H4 (cell line): ENCODE measurements around the gene SRGAP3. TPM values are rescaled to one million over a fixed set of nuclear protein-coding genes. Genes with fewer than 3 reads are reported as not detected.

ENCODE experiments used
- DNase-seq: peaks from one replicate; pipeline ENCODE4 v3.0.0-alpha.2; 2015; ENCODE audit warnings: low spot score
- total RNA-seq: library from RNA; depleted of rRNA; stranded (reverse); fragments of >200 nt; shearing (Covaris generic); gene quantifications from 2 replicates; pipeline ENCODE4 v1.2.3, GENCODE V29; 2014

Gene SRGAP3
- total RNA-seq, 1 experiment from 2014 or later, result 1.8 TPM

GRCh38 chr3:9146367-9147071 is 102.9 kb downstream of the SRGAP3 start:
- DNase-seq, result no peak

GRCh38 chr3:9143184-9143583 is 106.3 kb downstream of the SRGAP3 start:
- DNase-seq, result no peak

- no peak for DNase-seq
Measured at GRCh38 chr3:9142362-9142761, 107.1 kb downstream of the SRGAP3 start.

GRCh38 chr3:9141928-9142289 is 107.5 kb downstream of the SRGAP3 start:
- DNase-seq, result no peak

GRCh38 chr3:9139366-9139765 is 110.1 kb downstream of the SRGAP3 start:
- DNase-seq, result no peak

GRCh38 chr3:9137676-9138075 is 111.8 kb downstream of the SRGAP3 start:
- no peak for DNase-seq

GRCh38 chr3:9136746-9137465 is 112.5 kb downstream of the SRGAP3 start:
- no peak for DNase-seq

GRCh38 chr3:9135930-9136525 is 113.4 kb downstream of the SRGAP3 start:
- no peak for DNase-seq

- DNase-seq, result no peak
Measured at GRCh38 chr3:9135526-9135925, 113.9 kb downstream of the SRGAP3 start.

- no peak for DNase-seq
Measured at GRCh38 chr3:9133656-9134055, 115.8 kb downstream of the SRGAP3 start.

- no peak for DNase-seq
Measured at GRCh38 chr3:9130345-9131305, 118.8 kb downstream of the SRGAP3 start.

- DNase-seq, result peak; percentile 46
Measured at GRCh38 chr3:9129365-9129764, 120.1 kb downstream of the SRGAP3 start.

GRCh38 chr3:9125278-9125951 is 124.0 kb downstream of the SRGAP3 start:
- no peak for DNase-seq

- no peak for DNase-seq
Measured at GRCh38 chr3:9124730-9125129, 124.7 kb downstream of the SRGAP3 start.

GRCh38 chr3:9123840-9124239 is 125.6 kb downstream of the SRGAP3 start:
- no peak for DNase-seq

GRCh38 chr3:9122732-9123364 is 126.6 kb downstream of the SRGAP3 start:
- DNase-seq, result no peak

GRCh38 chr3:9121366-9122001 is 128.0 kb downstream of the SRGAP3 start:
- DNase-seq, result no peak

- DNase-seq, result no peak
Measured at GRCh38 chr3:9119331-9119730, 130.1 kb downstream of the SRGAP3 start.

GRCh38 chr3:9118222-9118621 is 131.2 kb downstream of the SRGAP3 start:
- DNase-seq, result no peak

- DNase-seq, result no peak
Measured at GRCh38 chr3:9117220-9117619, 132.2 kb downstream of the SRGAP3 start.
